HG03439 (cell line): Measurements from ENCODE around the gene RAE1.
"Not testable (repeated sequence)": the region's sequence is repeated elsewhere in the genome, so short reads cannot be mapped to it uniquely, and the experiment has no call there.

Source experiments
- ATAC-seq: cut with Tn5 transposase; IDR thresholded peaks from one replicate; pipeline ENCODE4 v1.9.1; 2021; ENCODE audit warnings: mild to moderate bottlenecking, moderate library complexity; ENCODE audit not compliant: unreplicated experiment

Gene RAE1

DNA sequence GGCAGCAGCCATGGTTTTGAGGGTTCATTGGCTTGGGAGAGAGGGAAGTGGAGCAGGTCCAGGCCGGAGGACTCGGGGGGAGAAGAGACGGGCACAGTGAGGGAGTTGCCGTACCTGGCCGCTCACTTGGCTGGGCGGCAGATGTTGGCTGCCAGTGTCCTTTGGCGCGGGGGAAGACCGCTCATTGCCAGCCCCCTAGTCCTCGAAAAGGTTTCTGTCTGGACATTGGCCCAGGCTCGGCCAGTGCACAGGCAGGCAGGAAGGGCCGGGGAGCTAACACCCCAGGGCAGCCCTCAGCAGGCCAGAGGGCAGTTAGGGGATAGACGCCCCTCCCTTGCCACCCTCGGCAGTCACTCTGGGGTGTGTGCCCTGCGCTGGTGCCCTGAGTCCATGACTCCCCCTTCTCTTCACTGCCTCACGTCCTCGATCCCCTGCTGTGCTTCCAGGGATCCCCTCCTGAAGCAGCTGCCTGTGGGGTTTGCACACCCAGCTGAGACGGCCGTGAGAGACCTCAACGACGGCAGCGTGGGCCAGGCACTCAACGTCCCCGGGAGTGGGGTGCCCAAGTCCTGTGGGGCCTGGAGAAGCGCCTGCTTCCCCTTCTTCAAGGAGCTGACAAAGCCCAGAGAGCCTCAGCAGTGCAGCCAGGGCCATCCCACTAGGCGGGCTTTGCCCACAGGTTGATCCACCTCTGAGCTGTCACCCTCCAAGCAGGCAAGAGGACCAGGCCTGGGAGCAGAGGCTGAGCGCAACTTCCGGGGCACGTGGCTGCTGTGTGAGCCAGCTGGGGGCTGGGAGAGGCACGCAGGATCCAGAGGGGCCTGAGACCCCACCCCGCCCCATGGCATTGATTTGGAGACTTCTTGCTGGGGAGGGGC is 60.6 kb downstream of the RAE1 start:
- no peak for ATAC-seq

DNA sequence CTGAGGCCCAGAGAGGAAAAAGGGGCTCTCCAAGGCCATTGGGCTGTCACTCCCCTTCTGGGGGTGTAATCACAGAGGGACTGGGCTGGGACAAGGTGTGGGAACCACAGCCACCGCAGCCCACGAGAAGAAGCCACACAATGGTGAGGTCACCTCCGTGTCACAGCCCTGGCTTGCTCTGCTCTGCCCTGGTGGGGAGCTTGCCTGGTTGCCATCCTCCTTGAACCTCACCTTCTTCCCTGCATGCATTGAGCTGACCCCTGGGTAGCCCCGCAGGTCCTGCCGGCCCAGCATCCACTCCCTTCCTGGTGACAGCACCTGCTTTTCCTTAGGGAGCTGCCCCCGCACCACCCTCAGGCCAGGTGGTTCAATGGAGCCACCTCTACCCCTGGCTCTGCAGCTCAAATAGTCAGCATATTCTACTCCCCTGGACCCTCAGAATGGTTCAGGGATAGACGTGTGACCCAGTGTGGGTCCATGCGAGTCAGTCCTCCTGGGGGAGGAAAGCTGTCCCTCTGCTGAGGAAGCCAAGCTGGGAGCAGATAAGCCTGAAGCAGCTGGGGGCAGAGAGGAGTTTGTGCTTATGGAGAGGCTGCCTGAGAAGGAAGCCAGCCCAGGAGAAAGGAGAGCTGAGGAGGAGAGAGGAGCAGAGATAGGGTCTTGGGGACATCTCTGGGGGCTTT is 61.4 kb downstream of the RAE1 start:
- no peak for ATAC-seq

DNA sequence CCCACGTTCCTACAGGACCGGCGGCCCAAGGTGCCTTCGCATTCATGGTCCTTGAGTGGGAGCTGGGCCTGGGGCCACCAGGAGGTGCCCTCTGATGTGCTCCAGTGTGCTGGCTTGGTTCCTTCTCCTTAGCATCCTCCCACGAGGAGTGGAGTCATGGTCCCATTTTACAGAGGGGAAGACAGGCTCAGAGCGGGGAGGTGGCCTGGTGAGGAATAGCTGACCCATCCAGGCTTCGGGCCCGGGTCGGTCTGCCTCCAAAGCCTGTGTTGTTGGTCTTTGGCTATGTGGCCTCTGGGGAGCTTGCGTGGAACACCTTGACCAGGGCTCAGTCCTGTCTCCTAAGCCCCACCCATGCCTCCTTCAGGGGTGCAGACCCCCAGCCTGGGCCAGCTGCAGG is 62.9 kb downstream of the RAE1 start:
- no peak for ATAC-seq

- no peak for ATAC-seq
Measured at GRCh38 chr20:57414867-57415592, 64.0 kb downstream of the RAE1 start.

GRCh38 chr20:57415771-57416170 is 64.7 kb downstream of the RAE1 start:
- ATAC-seq, result no peak

DNA sequence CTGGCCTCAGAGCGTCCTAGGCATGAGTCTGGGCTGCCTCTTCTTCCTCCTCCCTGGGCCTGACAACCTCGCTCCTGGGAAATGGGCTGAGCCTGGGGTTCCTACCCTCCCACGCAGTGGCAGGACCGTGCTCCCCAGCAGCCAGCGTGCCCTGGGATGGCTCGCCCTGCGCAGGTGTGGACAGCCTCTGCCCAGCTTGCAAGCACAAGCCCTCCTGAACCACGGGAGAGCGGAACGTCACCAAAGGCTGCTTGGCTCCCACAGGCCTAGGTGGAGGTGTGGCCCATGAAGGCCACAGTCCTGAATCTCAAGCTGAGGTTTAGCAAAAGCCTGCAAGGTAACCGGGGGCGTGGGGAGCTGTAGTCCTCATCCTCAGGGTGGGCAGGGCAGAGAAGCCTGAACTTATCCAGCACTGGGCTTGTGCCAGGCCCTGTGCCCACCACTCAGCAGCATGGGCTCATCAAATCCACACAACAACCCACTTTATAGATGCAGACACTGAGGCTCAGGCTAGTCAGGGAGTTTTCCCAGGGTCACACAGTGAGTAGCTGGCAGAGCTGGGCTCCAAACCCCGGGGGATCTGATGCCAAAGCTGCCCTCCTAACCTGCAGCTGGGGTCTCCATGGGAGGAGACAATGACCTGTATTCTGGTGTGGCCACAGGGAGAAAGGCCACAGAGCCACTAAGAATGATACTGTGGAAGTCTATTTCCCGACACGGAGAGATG is 65.4 kb downstream of the RAE1 start:
- no peak for ATAC-seq

DNA sequence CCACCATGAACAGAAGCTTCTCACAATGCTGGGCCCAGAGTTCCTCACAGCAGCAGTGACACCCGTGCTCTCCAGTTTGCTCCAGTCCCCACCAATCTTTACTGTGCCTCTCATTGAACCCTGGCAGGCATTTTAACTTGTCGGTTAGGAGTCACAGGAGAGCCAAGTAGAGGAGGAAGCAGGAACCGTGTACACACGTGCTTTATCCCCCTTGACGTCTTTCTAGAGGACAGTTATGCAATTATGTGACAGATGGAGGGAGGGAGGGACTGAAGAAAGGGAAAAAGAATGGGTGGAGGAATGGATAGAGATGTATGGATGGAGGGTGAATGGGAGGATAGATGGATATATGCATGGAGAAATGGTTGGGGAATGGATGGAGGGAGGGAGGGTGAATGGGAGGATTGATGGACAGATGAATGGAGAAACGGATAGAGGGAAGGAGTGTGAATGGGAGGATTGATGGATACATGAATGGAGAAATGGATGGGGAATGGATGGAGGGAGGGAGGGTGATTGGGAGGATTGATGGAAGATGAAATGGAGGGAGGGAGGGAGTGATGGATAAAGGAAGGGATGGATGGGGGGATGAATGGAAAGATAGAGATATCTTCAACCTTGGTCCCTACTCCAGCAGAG is 66.1 kb downstream of the RAE1 start:
- ATAC-seq, result no peak

GRCh38 chr20:57417830-57418780 is 67.0 kb downstream of the RAE1 start:
- no peak for ATAC-seq

DNA sequence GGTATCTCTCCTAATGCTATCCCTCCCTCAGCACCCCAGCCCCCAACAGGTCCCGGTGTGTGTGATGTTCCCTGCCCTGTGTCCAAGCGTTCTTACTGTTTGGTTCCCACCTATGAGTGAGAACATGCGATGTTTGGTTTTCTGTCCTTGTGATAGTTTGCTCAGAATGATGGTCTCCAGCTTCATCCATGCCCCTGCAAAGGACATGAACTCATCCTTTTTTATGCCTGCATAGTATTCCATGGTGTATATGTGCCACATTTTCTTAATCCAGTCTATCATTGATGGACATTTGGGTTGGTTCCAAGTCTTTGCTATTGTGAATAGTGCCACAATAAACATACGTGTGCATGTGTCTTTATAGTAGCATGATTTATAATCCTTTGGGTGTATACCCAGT is 68.4 kb downstream of the RAE1 start:
- ATAC-seq, result not testable (repeated sequence)

- ATAC-seq, result no peak
Measured at GRCh38 chr20:57420571-57421252, 69.7 kb downstream of the RAE1 start.

DNA sequence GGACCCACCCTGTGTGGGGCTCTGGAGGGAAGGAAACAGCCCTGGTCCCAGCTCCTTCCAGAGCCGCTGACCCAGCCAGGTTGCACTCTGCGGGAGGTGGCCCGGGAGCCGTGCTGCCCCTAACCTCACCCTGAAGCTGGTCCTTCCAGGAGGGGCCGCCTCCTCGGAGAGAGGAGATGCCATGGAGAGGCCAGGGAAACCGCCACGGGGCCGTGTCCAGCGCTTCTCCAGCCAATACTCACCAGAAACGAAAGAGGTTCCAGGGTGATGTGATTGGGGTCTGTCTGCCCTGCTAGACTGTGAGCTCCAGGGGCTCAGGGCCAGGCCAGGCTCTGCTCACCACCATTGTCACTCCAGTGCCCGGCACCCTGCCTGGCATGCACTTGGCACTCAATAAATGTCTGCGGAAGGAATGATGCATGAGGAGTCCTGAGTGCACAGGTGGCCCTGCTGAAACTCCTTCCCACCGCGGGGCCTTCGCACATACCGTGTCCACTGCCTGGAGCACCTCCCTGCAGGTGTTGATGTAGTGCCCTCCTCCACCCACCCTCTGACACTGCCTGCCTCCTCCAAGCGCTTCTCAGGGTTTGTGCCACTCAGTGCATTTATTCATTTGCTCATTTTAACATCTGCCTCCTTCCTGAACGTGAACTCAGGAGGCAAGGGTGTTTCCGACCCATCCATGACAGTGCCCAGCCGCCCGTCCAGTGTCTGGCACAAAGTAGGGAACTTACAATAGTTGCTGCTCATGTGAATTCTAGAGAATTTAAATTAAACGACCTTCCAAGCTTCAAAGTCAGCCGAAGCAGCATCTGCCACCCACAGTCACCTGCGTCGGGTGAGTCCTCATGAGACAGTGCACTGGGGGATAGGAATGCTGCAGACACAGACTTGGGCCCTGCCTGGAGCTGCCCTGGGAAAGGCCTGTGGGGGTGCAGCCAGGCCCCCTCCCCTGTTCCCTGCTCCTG is 70.5 kb downstream of the RAE1 start:
- ATAC-seq, result no peak

- no peak for ATAC-seq
Measured at GRCh38 chr20:57422254-57422653, 71.2 kb downstream of the RAE1 start.

GRCh38 chr20:57425150-57426013 is 74.3 kb downstream of the RAE1 start:
- no peak for ATAC-seq

GRCh38 chr20:57426271-57426689 is 75.2 kb downstream of the RAE1 start:
- ATAC-seq, result no peak

DNA sequence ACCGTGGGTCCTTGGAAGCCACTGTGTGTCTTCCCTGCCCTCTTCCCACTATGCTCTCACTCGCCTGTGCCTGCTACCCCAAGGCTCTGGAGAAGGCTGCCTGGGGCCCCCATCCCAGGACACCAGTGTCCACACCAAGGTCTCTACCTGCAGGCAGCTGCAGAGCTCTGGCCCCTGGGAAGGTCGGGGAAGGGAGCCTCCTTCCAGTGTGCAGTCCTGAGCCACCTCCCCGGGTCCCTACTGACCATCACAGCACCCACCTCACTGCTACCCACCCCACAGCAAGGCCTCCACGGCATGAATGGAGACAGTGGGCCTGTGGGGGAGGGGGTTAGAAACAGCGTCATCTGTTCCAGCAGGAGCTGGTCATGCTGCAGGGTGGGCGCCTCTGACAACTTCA is 75.8 kb downstream of the RAE1 start:
- ATAC-seq, result no peak

DNA sequence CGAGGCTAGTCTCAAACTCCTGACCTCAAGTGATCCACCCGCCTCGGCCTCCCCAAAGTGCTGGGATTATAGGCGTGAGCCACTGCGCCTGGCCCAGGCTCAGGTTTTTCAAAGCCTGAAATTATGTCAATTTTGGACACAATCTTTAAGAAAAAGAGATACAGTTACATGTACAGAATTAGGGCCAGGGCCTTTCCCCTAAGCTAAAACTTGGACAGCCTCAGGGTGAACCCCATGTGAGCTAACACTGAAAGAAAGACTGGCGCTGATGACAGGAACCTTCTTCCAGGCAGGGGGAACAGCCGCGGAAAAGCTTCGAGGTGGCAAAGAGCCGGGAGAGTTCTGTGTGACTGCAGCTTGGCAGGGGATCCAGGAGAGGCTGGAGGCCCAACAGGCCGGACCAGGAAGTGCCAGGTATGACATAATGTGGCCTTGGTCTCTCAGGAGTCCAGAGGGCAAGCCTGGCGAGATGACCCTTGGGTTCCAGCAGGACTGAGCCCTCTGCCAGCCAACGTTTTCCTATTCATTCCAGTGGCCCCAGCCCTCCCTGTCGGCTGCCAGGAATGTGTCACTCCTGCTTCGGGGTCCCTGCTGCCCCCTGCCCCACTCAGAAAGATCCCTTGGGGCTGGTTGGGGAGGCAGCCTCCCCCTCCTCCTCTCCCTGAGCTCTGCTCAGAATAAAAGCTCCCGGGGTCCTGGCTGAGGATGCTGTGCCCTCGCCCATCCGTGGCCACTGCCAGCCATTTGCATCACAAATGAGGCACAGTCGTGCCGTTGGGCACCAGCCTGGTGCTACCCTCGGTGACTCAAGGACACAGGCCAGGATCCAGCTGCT is 77.5 kb downstream of the RAE1 start:
- ATAC-seq, result no peak
